GM11168 (cell line): ENCODE measurements around the gene FAM210A.
"Not testable (repeated sequence)": the region's sequence is repeated elsewhere in the genome, so short reads cannot be mapped to it uniquely, and the experiment has no call there.

Experiments used
- in situ Hi-C: fragments of 300-500 bp; cut with MboI; formaldehyde crosslinking; loops from one replicate; pipeline ENCODE4 v1.12.0; 2022; ENCODE audit warnings: low sequenced_read_pairs; ENCODE audit not compliant: unreplicated experiment

The FAM210A gene, protein sequence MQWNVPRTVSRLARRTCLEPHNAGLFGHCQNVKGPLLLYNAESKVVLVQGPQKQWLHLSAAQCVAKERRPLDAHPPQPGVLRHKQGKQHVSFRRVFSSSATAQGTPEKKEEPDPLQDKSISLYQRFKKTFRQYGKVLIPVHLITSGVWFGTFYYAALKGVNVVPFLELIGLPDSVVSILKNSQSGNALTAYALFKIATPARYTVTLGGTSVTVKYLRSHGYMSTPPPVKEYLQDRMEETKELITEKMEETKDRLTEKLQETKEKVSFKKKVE

DNA sequence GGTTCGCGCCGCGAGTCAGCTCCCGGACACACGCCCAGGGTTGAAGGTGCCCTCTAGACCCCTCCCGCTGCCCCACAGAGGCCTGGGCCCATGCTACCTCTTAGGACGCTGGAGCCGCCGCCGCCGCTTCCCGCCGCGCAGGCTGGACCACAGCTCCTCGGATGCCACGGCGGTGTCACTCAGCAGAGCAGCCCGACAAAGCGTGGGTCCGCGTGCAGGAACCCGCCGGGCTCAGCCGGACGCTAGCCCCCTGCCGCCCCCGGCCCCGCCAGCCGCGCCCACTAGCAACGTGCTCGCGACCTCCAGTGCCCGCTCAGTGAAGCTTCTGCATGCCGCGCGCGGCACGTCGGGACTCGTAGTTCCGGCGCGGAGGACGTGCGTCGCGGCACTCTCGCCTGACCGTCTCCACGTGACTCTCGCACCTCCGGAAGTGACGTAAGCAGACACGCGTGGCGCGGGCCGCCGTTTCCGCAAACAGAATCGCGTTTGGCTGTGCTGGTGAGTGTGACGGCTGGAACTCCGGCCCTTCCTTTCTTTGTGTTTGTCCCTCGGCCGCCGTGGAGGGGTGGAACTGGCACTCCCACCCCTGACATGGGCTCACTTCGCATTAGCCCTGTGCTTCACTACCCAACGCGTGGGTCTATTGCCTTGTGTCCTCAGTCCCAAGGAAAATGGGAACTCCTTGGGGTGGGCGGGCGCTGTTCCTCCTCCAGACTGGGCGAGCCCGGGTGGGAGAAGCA, at the start of gene FAM210A, which contains the start of gene RNMT:
Gene FAM210A (minus strand): TSS at position 327 of the 740 bp plus-strand sequence. CDS start 44,481 bp downstream, outside the sequence.
Gene RNMT (plus strand): TSS at position 442 of the 740 bp plus-strand sequence. CDS start 4,845 bp downstream, outside the sequence.
- in situ Hi-C loops: no loop called here

DNA sequence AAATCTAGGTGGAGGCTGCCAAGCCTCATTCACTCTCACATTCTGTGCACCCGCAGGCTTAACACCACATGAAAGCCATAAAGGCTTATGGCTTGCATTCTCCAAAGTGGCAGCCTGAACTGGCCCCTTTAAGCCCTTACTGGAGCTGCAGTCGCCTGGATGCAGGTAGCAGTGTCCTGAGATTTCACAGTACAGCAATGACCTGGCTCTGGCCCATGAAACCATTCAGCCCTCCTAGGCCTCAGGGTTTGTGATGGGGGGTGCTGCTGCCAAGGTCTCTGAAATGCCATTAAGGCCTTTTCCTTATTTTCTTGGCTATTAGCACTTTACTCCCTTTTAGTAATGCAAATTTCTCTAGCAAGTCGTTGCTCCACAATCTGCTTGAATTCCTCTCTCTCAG, 48.7 kb upstream of the FAM210A start:
- in situ Hi-C loops: no loop called here

DNA sequence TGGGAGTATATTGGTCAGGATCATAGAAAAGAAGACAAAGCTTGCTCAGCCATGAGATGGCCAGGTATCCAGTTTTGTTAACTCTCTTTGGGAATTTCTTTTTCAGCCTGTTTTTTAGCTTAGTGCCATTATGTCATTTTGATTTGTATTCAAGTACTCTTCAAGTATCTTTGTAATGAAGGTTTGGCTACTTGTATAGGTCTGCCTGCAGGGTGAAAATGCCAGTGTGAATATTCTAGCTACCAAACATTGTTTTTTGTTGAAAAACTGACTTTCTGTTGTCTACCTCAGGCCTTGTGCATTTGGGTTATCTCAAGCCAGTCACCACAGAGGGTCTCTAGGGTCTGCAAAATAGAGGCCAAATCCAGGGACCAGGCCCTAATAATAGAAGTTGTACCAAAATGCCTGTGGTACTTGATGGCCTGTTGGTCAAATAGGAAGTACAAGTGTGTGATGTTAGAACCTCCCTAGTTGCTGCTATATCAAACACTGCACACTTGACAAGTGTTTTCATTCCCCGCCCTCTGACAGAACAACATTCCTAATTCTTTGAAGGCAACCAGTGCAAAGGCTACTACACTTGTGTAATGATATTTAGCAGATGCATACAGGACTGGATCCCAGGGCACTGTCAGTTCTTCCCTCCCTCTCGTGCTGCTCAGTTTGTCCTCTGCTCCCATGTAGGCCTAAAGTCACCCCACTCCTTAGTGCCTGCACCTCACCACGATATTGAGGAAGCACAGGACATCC, 36.5 kb upstream of the FAM210A start:
- in situ Hi-C loops: no loop called here

DNA sequence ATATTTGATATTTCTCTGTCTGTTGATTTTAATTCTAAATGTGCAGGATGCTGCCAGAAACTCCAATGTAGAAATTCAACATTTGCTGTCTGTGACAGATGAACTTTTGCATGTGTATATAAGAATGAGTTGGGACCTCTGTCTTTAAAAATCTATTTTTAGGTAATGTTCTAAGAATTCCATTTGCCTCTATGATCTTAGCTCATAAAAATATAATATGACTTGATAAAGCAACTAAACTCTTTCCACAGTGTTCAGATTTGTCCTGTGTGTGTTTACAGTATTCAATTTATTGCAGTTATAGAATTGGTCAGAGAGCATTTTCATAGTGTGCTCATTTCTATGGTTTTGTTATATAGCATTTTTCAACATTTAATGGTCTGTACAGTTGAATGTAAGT, 33.7 kb upstream of the FAM210A start:
- in situ Hi-C loops: no loop called here

DNA sequence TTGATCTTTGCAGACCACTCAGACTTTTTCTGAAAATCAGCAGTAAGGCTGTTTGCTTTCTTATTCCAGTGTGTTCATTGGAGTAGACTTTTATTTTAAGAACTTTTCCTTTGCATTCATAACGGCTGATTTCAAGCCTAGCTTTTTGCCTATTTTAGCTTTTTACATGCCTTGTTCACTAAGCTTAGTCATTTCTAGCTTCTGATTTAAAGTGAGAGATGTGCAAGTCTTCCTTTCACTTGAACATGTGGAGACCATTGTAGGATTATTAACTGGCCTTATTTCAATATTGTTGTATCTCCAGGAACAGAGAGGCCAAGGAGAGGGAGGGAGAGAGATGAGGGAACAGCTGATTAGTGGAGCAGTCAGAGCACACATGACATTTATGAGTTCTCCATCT, 32.3 kb upstream of the FAM210A start:
- in situ Hi-C loops: no loop called here

DNA sequence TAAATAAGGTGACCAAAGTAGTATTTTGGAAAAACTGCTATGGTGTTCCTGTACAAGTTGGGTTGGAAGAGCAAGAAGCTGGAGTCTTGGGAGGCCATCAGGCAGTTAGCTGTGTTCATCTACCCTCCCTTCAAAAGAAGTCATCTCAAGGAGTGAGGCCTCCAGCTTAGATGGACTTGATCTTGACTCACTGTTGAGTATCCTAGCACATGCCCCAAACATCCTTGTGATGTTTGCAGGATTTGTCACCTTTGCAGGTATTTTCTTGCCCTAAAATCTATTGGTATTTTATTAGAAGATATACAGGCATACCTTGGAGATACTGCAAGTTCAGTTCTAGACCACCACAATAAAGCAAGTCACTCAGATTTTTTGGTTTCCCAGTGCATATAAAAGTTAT, 30.3 kb upstream of the FAM210A start:
- in situ Hi-C loops: no loop called here

DNA sequence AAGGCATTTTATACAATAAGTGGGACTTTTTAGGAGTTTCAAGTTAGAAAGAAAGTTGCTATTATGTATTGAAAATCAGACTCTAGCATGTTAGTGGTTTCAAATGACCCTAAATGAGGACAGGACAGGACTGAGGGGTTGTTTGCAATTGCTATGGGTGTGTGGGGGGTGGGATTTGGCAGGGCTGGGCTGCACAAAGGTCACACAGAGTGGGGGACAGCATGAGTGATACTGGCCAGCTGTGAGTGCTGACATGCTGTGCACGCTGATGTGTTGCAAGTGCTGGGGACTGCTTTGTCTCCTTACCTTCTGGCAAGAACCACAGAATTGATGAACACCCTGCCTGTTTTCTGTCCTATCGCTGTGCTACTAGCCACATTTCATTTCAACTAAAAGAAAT, 29.9 kb upstream of the FAM210A start:
- in situ Hi-C loops: no loop called here

DNA sequence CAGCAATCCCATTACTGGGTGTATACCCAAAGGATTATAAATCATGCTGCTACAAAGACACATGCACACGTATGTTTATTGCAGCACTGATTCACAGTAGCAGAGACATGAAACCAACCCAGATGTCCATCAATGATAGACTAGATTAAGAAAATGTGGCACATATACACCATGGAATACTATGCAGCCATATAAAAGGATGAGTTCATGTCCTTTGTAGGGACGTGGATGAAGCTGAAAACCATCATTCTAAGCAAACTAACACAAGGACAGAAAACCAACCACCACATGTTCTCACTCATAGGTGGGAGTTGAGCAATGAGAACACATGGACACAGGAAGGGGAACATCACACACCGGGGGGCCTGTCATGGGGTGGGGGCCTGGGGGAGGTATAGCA, 25.2 kb upstream of the FAM210A start:
- in situ Hi-C loops: not testable (repeated sequence)

DNA sequence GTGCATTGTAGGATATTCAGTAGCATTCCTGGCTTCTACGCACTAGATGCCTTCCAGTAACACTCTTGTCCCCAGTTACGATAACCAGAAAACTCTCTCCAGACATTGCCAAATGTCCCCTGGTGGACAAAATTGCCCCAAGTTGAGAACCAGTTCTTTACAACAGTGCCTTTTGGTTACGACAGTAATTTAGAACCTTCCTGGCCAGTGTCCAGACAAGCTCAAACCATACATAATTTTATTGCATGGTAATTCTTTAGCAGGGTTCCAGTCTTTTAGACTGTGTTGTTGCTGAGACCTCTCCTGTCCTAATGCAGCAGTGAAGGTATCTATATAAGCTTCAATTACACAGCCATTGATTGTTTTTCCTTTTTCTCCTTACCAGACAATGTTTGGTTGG, 20.3 kb upstream of the FAM210A start:
- in situ Hi-C loops: no loop called here

DNA sequence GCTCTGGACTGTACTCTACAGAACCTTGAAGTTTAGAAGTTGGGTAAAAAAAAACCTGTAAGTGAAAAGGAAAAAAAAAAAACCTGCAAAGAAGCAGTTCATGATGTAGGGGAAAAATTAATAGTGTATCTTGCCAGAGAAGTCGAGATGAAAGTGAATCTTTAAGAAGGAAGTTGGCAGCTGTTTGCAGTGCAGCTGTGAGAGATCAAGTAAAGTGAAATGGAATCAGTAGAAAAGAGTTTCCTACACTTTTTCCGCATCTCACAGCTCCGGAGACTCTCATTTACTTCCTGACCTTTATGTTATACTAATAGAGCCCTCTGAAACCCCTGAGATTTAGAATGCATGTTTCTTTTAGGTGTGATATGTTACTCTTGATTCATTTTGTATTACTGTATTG, 19.3 kb upstream of the FAM210A start:
- in situ Hi-C loops: no loop called here

DNA sequence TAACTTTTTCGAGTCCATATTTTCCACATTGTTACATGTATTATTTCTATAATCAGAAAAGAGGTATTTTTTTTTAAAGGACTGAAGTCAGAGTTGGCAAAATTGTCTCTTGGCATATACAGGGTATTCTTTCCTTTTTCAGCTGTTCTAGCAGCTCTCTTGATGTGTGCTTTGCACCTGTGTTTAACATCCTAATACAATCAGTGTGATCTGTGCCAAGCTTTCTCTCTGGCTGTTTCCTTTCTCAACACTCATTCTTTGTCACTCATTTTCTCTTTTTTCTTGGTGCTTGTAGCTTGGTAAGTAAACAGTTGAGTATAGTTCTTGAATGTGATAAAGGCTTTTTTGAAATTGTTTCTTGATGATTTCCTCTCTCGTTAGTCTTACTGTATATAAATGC, 9.3 kb upstream of the FAM210A start:
- in situ Hi-C loops: no loop called here

DNA sequence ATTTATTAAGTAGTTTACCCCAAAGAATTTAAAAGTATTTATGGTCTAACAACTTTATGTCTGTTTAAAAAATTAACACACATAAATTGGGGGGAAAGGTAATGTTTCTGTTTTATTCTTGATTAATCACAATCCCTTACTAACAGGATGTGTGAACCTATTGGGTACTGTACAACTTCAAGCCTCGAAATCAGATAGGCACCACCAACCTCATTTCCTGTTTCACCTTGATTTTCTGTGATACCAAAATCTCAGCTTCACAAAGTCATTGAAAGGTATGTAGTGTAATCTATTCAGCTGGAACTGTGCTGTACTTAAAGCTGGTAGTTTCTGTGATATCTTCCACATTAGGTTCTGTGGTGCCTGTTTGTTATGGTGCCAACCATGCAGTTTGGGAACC, 4.1 kb upstream of the FAM210A start:
- in situ Hi-C loops: no loop called here

DNA sequence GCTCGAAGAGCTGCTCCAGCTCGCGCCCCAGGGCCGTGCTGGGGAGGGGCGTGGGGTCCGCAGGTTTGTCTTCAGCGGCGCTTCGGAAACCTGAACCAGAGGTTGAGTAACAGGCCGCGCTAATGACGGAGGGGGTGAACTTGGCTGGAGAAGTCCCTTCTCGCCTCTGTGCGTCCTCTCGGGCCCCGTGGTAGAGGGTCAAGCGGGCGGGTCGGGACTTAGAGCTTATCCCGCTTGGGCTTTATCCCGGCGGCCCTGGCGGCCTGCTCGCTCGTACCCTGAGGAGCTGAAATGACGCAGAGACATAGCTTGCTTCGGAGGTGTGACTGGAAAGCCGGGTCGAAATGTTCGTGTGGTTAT, 594 bp upstream of the FAM210A start:
- in situ Hi-C loops: no loop called here

DNA sequence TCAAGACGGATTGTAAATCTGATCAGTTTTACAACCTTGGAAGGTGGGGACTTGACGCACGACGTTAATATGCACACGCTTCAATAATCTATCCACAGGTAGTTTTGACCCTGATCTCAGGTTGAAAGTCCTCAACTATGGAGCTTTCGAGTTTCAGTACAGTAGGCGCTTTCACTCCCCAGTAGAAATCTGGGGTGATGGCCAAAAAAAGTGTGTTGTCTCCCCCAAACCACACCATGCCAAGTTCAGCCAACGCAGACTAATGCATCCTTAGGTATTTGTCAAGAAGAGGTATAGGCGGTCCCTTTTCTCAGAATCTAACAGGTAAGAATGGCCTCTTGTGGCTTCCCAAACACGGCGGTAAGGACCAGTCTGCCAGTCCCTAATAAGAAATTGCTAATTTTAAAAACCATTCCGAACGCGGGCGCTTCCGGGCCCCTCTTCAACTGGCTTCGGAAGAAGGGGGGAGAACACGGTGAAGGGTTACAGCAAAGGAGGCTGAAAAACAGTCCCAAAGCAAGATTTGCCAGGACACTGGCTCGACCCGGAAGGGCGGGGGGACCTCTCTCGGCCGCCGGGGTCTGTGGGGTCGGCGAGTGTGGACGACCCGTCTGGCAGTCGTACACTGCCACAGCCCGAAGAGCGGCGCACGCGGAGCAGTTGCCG, 659 bp downstream of the FAM210A start:
- in situ Hi-C loops: no loop called here

DNA sequence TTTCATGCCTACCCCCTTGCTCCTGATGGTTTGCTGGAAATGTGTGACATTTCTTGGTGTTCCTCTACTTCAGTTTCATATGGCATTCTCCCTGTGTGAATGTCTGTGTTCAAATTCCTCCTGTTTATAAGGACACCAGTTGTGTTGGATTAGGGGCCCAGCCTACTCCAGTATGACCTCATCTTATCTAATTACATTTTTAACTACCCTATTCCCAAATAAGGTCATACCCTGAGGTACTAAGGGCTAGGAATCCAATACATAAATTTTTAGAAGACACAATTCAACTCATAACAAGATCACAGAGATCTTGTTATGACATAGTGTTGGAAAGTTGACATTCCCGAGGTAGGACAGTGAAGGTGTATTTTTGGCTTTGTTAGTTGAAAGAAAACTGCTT, 5.5 kb downstream of the FAM210A start:
- in situ Hi-C loops: no loop called here

DNA sequence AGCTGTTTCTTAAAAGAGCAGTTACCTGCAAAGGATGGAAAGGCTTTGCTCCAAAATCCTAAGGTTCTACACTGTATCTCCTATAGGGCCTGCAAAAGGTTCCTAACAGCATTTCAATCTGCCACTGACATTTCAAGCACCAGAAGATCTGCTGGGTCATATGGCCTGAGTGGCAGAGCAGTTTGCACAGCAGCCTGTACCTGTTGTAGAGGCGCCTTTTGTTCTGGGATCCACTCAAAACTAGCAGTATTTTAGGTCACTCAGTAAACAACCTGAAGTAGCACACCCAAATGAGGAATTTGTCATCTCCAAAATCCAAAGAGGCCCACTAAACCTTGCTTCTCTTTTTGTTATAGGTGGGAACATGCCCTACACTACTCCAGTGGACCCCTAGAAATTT, 6.2 kb downstream of the FAM210A start:
- in situ Hi-C loops: no loop called here

DNA sequence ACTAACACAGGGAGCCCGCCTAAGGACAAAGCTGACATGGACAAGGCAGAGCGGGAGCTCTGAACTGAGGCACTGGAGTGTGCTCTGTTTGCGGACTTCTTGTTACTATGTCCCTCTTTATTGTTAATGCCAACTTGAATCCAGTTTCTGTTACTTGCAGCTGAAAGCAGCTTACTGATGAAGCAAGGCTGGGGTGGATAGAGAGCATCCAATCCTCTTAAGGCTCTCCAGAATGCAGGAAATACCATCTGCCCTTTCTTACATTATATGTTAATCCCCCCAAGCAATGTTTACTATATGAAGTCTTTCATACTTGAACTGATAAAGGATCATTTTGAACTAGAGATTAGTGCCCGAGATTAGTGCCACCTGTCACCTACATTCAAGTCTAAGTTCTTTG, 9.4 kb downstream of the FAM210A start:
- in situ Hi-C loops: no loop called here

DNA sequence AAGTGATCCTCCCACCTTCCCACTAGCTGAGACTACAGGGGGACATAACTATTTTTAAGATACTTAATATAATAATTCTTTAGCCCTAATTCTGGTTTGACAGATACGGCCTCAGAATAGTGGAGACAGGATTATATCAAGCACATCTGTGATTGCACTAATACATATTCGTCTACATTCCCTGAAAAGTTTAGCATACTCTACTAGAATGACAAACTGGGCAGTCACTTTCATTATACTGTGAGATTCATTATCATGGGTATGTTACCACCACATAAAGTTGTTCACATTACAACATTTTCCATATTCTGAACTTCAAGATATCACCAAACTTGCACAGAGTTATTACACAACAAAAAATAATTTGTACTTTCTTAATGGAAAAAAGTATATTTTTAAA, 11.0 kb downstream of the FAM210A start:
- in situ Hi-C loops: no loop called here

DNA sequence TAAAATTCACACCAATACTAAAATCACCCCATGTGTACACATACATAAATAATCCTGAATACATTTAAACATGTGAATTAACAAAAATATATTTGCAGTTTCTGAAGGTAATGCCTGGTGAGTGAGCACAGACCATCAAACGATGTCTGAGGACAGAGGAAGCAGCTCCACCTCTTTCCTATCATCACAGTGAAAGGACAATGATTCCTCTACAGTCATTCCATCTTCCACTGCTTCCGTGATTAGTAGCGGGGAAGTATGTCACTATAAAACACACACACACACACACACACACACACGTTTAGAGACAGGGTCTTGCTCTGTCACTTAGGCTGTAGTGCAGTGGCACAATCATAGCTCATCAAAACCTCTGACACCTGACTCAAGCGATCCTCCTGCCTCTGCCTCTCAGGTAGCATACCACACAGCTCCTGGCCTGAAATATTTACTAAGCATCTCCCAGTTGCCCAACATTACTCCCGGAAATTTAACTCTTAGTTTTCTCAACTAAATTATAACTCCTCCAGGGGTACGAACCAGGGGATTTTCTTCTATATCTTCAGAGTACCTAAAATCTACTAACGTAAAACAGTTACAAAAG, 12.8 kb downstream of the FAM210A start:
- in situ Hi-C loops: no loop called here

DNA sequence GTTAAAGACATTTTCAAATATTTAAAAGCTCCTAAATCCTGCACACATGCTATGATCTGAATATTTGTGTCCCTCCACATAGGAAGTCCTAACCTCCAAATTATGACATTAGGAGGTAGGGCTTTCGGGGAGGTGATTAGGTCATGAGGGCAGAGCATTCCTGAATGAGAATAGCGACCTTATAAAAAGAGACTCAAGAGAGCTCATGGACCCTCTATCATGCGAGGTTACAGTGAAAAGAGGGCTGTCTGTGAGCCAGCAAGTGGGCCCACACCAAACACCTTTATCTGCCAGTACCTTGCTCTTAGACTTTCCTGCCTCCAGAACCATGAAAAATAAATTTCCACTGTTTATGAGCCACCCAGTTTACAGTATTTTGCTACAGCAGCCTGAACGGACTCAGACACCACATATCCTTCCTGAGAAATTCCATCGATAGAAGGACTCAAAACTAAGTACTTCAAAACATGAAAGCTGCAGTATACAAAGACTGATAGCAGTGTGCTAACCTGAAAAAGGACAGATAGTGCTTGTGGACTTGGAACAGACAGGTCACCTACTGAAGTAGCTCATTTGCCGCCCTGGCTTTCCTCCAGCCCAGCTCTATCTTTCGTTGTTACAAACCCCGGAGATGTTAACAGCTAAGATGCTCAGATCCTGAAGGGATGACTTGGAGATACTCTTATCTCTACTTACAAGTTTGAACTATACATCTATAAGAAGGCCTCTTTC, 13.8 kb downstream of the FAM210A start:
- in situ Hi-C loops: no loop called here
